Measurements from ENCODE around the gene ARSJ.

ARSJ gene

DNA sequence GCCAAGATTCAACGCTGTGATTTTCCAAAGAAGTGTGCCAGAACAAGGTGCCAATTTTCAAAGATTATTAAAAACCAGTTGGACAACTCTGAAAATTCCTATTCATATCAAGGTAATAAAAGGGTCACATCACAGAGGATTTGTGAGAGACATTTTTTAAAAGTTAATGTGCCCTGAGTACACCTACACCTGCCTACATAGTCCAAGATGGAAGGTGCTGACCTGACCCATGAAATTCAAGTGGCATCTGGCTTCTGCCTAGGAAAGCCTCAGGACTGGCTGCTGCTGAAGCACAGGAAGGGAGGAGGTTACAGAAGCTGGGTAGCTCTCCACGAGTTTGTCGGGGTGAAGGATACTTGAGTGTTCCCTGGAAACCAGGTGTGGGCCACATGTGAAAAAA lies 11.4 kb upstream of the ARSJ start:
- DNase-seq (ENCODE audit: low read depth in 1 of 2, low spot score in 1 of 2): no peak

DNA sequence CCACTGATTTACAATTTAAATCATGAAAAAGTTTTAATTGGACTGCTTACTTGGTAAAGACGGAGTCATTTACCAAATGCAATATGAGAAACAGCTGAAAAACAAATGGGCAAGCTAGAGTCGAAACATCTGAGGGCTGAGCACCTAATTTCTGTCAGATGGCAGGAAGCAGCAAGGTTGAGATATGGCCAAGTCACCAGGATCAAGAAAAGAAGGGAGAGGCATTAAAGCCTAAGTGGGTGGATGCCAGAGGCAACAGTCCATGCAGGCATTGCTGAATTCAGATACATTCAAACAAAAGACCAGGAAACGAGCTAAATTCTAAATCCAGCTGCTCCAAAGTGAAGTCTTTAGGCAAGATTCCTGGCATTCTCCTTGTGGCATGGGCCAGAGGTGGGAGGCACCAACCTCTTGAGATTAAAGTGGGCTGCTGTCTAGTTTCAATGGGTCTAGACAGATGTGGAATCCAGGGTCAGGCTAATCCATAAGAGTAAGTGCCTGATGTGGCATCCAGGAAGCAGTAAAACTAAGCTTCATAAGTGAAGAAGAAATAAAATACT lies 8.0 kb upstream of the ARSJ start:
- no peak for DNase-seq (ENCODE audit: low read depth in 1 of 2, low spot score in 1 of 2)

DNA sequence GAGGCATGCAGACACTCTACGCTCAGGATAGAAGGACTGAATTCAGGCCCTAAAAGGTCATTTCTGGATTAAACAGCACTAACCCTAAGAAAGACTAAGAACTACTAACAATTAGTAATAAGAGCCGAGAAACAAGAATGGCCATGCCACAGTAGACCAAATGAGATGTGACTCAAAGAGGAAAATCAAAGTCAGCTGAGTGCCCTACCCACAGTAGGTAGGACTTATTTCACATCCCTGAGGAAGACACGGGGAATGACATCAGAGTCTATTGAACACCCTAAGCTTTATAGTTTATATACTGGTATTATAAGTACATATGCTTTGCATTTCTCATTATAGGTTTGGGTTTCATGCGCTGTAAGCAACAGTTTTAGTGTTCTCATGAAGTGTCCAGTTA lies 2.7 kb upstream of the ARSJ start:
- DNase-seq (ENCODE audit: low read depth in 1 of 2, low spot score in 1 of 2): no peak

- no peak for DNase-seq (ENCODE audit: low read depth in 1 of 2, low spot score in 1 of 2)
Observed at GRCh38 chr4:113981591-113981990, 2.1 kb upstream of the ARSJ start.

- no peak for DNase-seq (ENCODE audit: low read depth in 1 of 2, low spot score in 1 of 2)
Observed at GRCh38 chr4:113979905-113980615, 613 bp upstream of the ARSJ start.

- no peak for DNase-seq (ENCODE audit: low read depth in 1 of 2, low spot score in 1 of 2)
Observed at GRCh38 chr4:113978561-113979147, 793 bp downstream of the ARSJ start.

DNA sequence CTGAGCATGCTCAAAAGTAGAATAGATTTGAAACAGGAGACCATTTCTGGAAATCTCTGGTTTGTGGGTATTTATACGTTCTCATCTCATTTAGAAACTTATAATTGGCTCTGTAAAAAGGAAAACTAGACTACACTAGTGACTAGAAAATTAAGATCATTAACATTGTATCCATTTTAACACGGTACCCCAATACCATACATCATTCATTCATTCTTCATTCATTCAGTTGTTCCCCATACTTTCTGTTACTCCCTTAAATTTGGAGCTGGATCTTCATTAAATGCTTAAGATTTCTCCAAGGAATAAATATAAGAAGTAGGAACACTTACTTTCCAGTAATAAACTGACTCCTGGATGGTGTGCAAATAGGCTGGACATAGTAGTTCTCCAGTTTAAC lies 1.3 kb downstream of the ARSJ start:
- no peak for DNase-seq (ENCODE audit: low read depth in 1 of 2, low spot score in 1 of 2)

DNA sequence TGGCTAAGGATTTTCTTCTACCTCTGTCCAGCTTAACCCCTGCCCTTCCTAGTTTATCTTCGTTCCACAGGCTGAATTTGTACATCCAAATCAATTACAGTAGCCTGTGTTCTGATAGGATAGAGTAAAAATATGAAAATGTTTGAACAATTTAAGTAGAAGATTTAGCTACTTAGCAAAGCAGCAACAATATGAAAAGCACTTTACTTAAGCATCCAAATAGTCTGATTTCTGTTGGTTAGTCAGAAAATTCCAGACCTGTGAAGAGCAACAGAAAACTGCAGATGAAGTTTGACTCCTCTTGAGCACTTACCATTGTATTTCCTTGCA lies 2.0 kb downstream of the ARSJ start:
- no peak for DNase-seq (ENCODE audit: low read depth in 1 of 2, low spot score in 1 of 2)

DNA sequence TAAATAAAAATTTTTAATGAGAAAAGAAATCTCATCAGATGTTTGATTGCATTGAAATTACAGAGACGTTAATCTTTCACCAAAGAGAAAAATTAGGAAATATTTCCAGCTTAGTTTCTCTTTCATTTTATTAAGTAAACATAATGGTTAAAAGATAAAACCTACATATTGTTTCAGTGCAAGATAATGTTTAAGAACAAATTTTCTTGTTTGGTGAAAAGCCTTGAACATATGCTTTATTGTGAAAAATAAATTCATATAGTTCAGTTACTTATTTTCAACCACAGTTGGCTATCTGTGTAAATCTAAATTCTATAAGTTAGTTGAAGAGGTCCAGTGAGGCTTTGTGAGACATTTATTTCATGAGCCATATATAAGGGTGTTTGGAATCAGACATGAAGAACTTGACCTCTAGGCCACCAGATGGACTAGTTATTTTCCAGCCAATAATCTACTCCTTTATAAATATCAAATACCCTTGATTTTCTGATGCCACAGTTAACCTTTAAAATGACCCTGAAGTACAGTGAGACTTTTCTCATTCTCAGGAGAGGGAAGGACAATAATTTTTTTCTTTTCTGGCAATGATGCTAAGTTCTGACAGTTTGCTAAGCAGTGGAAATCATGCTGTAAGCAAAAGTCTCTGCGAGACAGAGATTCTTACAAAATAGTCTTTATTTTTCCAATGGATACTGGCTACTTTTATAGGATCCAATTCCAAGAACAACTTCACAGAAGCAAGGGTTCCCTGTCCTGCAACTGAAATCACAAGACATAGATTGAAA lies 2.5 kb downstream of the ARSJ start:
- DNase-seq (ENCODE audit: low read depth in 1 of 2, low spot score in 1 of 2): no peak

DNA sequence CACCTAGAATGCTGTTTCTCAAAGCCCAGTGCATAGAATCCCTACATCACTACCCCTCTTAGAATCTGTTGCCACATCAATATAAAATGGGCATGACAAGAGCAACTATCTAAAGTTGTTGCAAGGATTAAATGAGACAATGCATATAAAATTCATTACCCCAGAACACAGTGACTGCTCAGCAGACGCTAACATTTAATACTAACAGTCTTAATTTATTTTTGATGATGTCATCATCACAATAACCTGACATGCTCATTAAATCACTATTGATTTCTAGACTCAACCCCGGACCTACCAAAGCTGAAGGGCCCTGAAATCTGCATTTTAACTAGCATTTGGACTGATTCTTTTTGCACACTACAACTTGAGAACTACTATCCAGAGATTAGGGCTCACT lies 3.9 kb downstream of the ARSJ start:
- DNase-seq (ENCODE audit: low read depth in 1 of 2, low spot score in 1 of 2): no peak

GRCh38 chr4:113974467-113974866 lies 5.0 kb downstream of the ARSJ start:
- DNase-seq (ENCODE audit: low read depth in 1 of 2, low spot score in 1 of 2): no peak

DNA sequence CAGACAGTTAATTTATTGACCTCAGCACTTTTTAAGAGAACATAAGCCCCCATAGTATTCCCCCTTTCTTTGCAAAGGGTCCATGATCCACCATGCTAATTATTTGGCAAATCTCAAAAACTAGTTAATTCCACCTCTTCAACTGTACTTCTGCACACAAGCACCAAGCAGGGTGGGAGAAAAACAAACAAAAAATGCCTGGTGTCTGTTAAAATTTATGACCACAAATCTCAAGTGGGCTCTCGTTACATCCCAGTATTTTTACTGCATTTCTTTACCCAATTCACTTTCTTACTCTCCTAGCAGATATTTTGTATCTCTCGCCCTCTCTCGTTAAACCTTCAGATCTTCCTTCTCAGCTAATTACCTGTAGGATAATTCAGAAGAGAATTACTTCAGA lies 6.1 kb downstream of the ARSJ start:
- no peak for DNase-seq (ENCODE audit: low read depth in 1 of 2, low spot score in 1 of 2)

GRCh38 chr4:113972781-113973180 lies 6.7 kb downstream of the ARSJ start:
- DNase-seq (ENCODE audit: low read depth in 1 of 2, low spot score in 1 of 2): no peak

- no peak for DNase-seq (ENCODE audit: low read depth in 1 of 2, low spot score in 1 of 2)
Observed at GRCh38 chr4:113971706-113972360, 7.6 kb downstream of the ARSJ start.

DNA sequence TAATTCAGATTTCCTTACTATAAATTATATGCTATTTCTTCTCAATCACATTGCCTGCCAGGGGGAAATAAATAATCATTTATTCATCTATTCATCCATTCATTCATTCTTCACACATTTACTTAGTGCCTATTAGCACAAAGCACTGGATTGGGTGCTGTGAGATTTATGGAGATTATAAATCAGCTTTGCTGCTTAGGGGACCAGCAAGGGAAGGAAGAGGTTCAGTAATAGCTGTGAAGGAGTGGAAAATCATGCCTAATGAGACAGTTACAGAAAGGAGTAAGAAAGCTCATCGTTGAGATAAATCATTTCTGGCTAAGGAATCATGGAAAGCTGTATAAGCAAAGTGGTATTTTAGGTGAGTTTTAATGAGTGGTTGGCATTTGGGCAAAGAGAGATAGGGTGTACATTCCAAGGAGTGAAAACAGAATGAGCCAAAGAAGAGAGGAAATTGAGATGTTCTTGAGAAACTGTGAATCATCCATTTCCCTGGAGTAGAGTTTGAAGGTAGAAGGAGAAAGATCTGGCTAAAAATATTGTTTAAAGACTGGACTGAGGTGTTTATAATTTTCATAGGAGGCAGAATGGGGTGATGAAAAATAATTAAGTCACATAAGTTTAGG lies 9.6 kb downstream of the ARSJ start:
- DNase-seq (ENCODE audit: low read depth in 1 of 2, low spot score in 1 of 2): no peak

- DNase-seq (ENCODE audit: low read depth in 1 of 2, low spot score in 1 of 2): no peak
Observed at GRCh38 chr4:113968473-113968872, 11.0 kb downstream of the ARSJ start.

- DNase-seq (ENCODE audit: low read depth in 1 of 2, low spot score in 1 of 2): no peak
Observed at GRCh38 chr4:113967687-113968086, 11.8 kb downstream of the ARSJ start.

DNA sequence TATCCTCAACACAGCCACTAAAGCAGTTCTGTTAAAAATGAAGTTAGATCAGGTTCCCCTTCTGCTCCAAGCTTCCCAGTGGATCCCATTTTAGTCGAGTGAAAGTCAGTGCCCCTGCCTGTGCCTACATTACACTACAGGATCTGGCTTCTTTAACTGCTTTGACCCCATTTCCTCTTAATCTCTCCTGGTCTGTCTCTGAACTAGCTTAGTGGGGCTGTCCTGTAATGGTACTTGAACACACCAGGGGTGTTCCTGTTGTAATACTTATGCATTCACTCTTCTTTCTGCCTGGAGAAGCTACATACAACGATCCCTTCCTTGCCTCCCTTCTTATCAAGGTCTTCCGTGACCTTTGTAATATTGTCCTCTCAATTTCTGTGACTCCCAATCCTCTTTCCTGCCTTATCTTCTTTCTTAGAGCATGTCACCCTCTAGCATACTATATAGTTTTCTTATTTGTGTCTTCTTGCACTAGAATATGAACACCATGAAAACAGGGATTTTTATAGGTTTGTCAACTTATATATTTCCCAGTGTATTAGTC lies 16.7 kb downstream of the ARSJ start:
- DNase-seq (ENCODE audit: low read depth in 1 of 2, low spot score in 1 of 2): no peak

- DNase-seq (ENCODE audit: low read depth in 1 of 2, low spot score in 1 of 2): no peak
Observed at GRCh38 chr4:113962016-113962347, 17.5 kb downstream of the ARSJ start.

DNA sequence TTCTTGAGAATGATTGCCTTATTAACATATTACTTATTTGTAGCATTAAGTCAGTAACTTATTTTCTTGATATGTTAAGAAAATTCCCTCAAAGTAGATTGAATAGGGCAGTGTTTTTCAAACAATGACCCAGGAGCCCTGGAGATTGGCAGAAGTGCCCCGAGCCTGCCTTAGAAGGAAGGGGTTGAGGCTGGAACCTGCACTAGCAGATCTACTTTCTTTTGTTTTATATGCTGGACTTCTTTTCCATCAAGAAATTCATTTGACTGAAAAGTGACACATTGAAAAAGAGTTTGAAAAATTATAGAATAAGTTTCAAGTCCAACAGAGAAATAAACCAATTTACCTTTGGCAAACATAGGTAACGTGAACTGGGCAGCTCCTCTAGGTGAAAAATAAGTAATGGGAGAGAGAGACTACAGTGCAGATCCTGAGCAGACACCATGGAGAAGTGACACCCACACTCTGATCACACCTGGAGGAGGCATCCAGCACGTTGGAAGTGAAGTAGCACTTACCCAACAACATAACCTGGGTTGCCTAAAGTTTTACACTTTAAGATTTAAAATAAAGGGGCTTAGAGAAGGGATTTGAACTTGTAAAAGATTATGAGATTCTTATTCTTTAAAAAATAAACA lies 18.6 kb downstream of the ARSJ start:
- no peak for DNase-seq (ENCODE audit: low read depth in 1 of 2, low spot score in 1 of 2)

- DNase-seq (ENCODE audit: low read depth in 1 of 2, low spot score in 1 of 2): no peak
Observed at GRCh38 chr4:113959539-113959937, 19.9 kb downstream of the ARSJ start.
